GM19240 (cell line): ENCODE data around the gene KMT2C.

Source experiments
- DNase-seq: peaks from one replicate; pipeline ENCODE4 v3.0.0; 2011; ENCODE audit warnings: low spot score; ENCODE audit not compliant: insufficient read length

KMT2C gene

DNA sequence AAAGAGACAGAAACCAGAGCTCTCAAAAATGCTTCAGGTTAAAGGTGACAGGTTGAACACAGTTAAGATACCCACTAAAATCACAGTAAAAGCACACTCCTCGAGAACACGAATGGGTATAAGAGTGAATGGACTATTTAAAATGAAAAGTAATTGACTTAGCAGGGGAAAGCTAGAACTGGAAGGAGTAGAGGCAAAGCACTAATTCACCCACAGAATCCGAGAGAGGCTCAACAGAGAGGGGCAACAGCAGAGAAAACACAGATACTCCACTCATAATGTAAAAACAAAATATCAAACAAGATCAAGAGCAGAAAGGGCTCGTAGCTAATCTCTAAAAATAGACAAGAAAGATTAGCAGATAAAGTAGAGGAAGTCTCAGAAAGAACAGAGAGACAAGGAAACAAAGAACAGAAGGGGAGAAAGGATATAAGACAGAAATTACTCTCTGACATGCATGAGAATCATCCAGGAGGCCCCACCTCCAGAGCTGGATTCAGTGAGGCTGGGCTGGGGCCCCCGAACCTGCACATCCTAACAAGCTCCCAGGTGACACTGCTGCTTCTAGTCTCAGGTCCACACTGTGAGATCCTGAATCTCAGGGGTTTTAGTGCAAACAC, 292.7 kb downstream of the KMT2C start:
- DNase-seq, result no peak

DNA sequence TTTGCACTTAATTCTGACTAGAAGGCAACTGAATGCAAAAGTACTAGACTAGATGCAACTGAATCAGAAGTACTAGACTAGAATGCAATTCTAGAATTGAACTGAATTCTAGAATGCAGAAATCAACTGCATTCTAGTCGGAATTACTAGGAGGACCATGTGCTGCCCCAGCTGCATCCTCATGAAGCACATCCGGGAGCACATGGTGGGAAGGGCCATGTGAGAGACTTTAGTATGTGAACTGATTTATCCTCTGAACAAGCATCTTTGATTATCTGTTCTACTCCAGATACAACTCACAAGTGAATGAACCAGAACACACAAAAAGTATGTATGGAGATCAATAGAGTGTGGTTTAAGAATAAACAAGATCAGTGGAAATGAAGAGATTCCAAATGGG, 295.2 kb downstream of the KMT2C start:
- no peak for DNase-seq

DNA sequence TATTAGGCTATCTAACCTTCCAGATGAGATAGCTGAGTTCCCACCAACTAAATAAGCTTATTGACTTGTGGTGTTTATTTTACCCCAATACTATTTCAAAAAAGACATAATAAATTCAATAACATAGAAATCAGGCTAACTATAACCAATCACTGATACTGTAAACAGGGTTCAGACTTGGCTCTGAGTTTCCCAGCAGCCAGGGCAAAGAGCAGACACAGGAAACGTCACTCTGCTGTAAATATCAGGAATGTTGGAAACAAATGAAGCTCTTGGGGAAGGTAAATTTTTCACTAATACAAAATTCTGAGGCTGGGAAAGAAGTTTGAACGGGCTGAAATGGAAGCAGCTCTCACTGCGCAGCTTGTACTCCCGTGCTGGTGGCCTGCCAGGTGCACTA, 295.7 kb downstream of the KMT2C start:
- DNase-seq, result no peak

DNA sequence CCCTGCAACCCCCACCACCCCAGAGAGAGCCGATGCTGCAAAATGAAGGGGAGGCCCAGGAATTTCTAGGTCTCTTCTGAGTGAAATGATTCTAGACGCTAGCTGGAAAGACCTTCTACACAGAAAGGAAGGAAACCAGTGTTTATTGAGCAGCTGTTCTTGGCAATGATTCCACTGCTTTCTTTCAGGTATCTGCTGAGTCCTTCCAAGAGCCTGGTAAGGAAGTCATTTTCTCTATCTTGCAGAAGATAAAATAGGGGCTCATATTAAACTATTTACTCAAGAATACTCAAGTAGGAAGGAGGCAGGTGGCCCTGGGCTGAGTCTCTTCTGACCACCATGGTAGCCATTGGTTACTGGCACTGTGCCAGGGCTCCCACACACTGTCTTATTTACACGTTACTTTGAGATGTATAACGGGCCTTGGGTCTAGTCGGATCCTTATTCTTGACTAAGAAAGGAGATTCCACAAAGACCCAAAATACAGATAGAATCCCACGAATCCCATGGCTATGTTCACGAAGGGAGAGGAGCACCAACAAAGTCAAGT, 298.3 kb downstream of the KMT2C start:
- no peak for DNase-seq

DNA sequence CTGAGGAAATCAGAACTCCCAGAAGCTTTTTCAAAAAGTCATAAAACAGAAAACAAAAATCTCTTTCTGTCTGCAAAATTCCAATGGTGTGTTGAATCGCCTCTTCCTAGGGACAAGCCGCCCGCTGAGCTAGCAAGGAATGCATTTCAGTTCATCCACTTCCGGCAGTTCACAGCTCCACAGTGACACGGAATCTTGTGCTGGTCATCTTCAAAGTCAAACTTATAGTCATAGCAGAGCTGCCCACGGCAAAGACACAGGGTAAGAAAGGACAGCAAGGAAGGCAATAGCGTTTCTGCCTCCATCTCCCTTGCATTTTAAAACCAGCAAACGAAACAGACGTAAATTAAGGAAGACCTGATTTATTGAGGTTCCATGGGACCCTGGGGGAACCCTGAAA, 299.1 kb downstream of the KMT2C start:
- DNase-seq, result no peak

DNA sequence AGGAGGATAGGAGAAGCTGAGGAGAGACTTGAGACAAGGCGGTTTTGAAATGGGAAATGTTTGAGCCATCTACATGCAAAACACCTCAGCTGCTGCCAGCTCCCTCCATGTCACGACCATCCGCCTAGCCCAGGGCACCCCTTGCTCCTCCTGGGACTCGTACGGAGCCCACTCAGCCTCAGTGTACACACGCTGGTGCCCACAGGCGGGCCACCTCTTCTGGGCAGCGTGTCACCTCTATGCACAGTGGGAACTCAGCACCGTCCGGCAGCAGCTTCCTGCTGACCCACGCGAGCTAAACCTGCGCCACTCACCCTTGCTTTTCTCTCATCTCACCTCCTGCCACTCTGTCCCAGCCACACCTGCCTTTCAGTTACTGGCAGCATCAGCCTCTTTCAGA, 302.0 kb downstream of the KMT2C start:
- DNase-seq, result no peak

DNA sequence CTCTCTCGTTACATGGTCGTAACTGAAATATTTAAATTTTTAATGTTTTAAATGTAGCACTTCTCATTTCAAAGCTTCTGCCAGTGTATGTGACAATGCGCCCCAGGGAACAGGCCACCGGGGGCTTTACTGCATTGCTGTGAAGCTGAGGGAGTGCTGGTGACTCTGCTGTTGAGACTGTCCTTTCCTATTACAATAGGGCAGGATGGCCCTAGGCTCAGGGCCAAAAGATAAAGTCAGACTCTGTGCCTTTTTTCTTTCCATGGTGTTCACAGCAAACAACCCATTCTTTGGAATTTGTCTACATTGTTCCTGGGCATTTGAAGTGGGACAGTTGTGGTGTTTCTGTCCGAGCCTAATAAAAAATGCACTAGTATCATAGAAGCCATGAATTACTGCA, 303.0 kb downstream of the KMT2C start:
- no peak for DNase-seq

DNA sequence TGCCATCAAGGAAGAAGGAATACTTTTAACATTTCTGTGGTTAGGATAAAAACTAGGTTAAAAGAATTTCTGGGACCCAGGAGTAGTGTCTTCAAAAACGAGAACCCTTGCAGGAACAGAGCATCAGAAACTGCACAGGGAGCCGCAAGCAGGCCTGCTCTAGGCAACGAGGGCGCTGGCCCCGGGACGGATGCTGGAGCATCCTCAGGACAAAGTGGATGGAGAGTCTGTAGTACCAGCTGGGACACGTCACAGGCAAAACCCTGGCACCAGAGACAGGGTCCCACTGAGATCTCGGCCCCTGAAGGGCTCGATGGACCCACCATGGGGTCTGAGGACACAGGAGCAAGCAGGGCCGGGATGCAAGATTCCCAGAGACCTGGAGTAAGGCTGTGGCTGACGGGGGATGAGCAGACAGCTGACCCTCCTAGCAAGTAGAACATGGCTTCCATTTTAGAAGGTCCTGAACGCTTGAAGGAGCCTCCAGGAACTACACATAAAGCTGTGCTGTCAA, 303.8 kb downstream of the KMT2C start:
- DNase-seq, result no peak

DNA sequence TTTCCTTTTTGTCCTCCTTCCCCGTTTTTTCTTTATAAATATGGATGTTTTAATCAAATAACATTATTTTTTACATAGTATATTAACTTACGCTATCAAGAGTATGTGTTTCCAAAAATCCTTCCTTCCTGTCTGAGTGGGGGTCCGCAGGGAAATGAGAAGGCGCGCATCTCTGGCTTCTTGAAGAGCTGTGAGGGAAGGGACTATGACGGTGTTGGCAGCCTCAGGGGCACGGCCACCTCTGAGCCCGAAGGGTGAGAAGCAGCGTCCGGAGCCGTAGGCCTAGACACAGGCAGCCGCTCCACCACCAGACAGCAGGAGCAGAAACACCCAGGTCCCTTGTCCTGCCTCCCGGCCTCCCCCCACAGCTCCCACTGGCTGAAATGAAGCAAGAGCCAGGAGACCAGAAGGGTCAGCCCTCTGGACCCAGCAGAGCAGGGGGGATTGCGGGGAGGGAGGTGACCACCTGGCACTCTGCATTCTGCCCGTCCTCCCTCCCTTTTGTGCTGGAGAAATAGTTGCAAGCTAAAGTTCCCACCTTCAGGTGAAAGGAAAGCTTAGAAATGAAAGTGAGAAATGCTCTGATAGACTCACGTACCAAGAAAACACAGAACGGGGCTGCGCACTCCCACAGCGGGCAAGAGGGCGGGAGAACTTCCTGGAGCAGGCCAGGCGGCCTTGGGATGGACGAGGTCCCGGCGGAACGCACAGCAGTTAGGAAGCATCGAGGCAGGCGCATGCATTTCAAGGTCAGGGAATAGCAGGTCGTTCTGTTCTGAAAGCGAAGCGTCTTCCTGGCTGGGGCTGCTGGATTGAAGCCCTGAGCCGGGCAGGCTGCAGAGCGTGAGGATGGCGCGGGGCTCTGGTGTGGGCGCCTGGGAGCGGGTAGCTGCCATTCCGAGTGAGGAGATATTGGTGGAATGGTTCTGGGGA, 304.9 kb downstream of the KMT2C start:
- no peak for DNase-seq

DNA sequence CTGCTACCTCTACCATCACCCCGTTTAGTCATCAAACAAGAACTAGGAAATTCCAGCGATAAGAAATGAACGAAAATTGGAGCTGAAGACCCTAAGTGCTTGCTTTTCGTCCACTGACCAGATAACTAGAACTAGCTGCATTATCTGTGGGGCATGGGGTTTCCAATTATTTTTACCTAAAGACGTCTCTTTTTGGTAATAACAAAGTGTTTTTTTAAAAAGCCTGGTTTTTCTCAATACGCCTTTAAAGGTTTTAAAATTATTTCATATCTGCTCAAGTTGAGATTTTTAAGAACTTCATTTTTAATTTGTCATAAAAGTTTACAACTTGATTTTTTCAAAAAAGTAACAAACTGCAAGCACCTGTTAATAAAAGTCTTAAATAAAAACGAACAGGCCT, 306.1 kb downstream of the KMT2C start:
- no peak for DNase-seq

DNA sequence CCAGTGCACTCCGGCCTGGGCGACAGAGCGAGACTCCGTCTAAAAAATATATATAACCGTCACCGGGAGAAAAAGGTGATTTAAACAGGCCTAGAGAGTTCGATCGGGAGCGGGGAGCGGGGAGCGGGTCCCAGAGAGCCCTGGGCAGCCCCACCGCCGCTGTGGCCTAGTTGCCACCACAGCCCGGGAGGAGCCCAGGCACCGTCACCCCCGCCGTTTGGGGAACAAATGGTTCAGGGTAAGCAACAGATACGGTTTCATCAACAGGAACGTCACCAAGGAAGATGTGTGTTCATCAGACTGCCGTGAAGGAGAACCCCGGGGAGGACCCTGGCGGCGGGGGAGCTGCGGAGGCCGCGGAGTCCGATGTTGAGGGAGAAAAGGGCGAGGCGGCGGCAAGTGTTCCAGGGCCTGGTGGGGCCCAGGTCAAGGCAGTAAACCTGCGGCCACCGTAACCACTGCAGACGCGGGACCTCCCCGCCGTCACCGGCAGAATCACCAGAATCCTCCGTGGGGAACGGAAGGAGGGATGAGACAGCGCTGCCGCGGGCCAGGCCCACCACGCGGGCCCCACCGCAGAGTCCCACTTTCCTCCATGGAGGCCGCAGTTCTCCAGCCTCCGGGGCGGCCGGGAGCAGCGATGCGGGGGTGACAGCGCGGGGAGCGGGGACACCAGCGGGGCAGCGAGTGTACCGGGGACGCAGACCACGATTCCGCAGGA, 306.9 kb downstream of the KMT2C start:
- no peak for DNase-seq

DNA sequence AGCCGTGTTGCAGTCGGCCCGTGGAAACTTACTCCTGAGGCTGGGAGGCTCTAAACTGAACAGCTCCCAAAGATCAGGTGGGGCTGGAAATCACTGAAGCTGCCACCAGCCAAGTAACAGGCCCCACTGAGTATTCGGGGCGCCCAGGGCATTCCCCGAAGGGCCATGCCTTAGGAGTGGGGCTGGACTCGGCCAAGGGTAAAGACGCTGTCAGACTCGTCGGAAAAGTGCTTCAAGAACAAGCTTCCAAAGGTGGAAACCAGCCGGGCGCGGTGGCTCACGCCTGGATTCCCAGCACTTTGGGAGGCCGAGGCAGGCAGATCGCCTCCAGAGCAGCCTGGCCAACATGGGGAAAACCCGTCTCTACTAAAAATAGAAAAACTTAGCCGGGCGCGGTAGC, 307.6 kb downstream of the KMT2C start:
- DNase-seq, result no peak

DNA sequence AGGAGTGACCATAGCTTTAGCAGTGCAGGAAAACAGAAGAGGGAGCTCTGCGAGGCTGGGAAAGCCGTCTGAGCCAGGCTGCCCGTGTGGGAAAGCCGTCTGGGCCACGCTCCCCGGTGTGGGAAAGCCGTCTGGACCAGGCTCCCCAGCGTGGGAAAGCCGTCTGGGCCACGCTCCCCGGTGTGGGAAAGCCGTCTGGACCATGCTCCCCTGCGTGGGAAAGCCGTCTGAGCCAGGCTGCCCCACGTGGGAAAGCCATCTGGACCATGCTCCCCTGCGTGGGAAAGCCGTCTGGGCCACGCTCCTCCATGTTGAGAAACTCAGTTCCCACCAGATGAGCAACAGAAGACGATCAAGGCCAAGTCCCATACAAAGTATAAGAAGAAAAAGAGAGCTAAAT, 308.6 kb downstream of the KMT2C start:
- no peak for DNase-seq

DNA sequence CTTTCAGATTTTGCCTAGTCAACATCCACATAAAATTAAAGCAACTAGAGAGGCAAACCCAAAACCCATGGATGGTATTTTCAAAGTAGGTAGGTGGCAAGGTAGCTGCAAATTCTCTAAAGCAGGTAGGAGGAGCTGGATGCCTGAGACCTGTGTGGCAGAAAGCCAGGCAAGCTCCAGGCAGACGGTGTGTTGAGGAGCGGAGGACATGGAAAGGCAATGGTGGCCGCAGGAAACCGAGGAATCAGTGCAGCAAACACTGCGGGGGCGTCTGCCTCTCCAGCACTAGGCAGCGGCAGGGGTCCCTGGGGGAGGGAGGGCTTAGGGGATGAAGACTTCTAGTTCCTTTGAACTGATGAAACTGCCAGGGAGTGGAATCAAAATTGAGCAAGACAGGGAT, 309.1 kb downstream of the KMT2C start:
- DNase-seq, result no peak

DNA sequence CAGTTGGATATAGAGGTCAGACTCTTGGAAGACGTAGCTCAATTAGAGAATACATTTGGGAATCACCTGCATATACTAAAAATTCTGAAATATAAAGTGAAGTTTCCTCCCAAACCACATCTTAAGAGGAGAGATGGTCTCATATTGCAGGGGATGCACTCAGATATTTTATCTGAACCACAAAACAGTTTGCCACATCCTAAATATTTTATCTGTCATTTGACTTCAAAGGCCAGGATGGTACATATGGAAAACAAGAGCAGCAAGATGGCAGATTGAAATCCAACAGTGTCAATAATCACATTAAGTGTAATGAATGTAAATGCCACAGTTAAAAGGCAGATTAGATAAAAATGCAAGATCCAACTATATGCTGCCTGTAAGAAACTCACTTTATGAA, 313.3 kb downstream of the KMT2C start:
- DNase-seq, result no peak

DNA sequence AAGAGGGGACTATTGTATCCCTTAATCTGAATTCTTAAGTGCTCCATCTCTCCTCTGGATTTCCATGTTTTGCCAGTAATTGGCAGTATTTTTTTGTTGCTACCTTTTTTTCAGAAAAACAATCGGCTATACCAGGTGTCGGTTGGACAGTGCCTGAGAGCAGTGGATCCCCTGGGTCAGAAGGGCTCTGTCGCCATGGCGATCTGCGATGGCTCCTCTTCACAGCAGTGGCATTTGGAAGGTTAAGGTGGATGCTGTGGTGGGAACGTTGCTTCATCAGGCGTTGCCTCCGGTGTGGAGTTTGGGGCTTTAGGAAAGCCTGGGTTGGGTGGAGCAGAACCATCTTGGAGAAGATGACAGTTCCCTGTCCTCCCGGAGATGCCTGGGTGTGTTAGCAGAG, 314.4 kb downstream of the KMT2C start:
- DNase-seq, result no peak

DNA sequence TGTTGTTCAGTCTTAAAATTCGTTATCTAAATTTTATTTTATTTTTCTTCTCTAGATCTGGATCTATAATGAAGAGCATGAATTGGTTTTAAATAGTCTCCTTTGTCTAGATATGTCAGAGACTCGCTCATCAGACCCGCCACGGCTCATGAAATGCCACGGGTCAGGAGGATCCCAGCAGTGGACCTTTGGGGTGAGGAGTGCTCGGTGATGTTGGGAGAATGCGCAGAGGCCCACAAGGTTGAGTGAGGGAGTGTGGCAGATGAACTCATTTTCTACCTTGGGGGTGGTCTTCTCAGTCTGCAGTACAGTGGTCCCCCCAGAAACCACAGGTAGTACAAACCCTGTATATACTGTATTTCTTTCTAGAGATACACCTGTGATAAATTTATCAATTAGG, 315.0 kb downstream of the KMT2C start:
- no peak for DNase-seq

DNA sequence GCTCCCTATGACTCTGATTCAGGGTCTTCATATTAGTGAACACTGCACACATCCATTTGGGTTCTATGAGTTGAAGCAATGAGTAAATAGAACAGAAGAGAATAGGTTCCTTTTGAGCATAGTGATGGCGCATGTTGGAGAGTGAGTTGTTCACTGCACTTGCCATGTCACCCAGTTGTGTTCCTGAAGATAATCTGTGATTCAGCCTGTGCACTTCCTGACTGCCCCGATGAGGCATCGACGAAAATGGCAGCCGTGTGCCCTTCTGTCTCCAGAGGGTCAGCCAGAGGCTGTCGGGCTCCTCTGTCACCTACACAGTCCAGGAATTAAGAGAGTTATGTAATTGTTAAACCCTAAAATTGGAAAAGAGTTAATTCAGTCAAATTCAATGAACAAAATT, 315.6 kb downstream of the KMT2C start:
- no peak for DNase-seq

DNA sequence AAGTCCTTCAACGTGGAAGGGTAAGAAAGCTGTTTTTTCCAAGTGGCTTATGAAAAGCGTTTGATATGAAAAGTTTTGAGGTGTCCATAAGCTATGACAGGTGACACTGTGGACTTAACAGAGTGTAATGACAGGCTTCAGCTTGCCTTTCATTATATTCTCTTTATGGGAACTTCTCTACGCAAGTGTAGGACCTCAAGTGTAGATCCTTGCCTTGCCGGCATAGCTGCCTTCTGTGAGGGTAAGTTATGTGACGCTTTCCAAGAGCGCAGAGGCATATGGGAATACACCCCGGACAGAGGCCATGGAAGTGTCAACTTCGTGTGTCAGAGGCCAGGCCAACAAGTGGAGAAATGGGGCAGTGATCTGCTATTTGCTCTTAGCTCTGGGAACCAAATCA, 318.4 kb downstream of the KMT2C start:
- no peak for DNase-seq

DNA sequence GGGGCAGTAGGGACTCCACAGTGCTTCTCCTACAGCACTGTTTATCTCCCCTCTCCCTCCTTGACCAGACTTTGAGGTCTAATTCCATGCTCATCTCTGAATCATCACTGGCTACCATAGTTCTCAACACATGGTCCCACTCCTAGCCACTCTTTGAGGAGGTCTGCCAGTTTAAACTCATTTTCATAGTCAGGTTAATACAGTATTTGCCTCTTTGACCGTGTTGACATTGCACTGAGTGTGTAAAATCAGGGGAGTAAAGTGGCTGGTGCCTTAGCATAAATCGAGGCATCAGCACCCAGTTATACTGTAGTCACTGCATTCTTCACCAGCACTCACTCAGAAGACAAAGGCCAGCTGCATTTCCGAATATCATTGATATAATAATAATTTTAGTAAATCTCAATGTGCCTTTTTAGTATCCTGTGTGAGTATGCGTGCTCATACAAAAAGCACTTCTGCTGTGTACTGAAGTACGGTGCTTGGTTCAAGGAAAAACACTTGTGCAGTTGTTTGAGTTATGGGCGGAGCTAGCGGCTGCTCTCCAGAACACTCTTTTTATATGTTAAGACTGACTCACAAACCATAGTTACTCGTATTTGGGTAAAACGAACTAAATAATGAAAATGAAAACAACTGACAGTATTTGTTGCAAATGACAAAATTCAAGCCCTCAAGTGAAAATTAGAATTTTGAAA, 320.6 kb downstream of the KMT2C start:
- no peak for DNase-seq

DNA sequence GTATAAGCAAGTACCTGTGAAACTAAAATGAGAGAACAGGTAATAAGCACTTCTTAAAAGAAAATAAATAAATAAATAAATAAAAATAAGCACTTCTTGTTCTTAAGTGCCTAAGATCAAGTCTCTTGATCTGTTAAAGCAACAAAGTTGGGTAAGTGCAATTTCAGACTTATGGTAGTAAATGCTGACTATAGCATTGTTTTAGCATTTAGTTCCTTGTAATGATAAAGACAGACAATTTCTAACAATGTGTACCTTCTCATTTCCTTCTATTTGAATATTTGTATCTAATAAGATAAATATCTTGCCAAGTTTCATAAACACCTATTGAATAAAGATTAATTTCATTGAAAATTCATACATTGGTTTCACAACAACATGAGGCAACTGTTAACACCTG, 323.0 kb downstream of the KMT2C start:
- DNase-seq, result no peak
